Liver (tissue), 9 donors: Measurements from ENCODE around the gene HMOX2. TPM values are rescaled to one million over a fixed set of nuclear protein-coding genes. Genes with fewer than 3 reads are reported as not detected.

ENCODE experiments used
- DNase-seq: peaks from one replicate; pipeline ENCODE4 v3.0.0-alpha.2; 2017; ENCODE audit warnings: low spot score
- H3K27ac ChIP-seq, 2 donors: one replicate each; pipeline ENCODE4 v1.7.0; 2013; ENCODE audit warnings: inconsistent platforms in 2 of 2, low read length in 2 of 2, control low read depth in 1 of 2, low read depth in 1 of 2, mild to moderate bottlenecking in 1 of 2
- H3K27me3 ChIP-seq, 4 donors: one replicate each; pipeline versions ENCODE4 v1.6.1 to v1.7.0; 2013; ENCODE audit warnings: low read length in 3 of 4, inconsistent platforms in 1 of 4, mild to moderate bottlenecking in 1 of 4, moderate library complexity in 1 of 4; ENCODE audit not compliant: control insufficient read depth in 4 of 4, insufficient read depth in 4 of 4
- H3K36me3 ChIP-seq, 4 donors: one replicate each; pipeline versions ENCODE4 v1.6.1 to v1.7.0; 2013; ENCODE audit warnings: low read length in 3 of 4, mild to moderate bottlenecking in 3 of 4, low read depth in 1 of 4, moderate library complexity in 1 of 4; ENCODE audit not compliant: control insufficient read depth in 4 of 4, insufficient read depth in 3 of 4
- H3K4me1 ChIP-seq, 4 donors: one replicate each; pipeline versions ENCODE4 v1.6.1 to v1.7.0; 2013; ENCODE audit warnings: low read length in 3 of 4, mild to moderate bottlenecking in 3 of 4, moderate library complexity in 1 of 4; ENCODE audit not compliant: control insufficient read depth in 4 of 4, insufficient read depth in 4 of 4
- H3K4me3 ChIP-seq, 3 donors: one replicate each; pipeline versions ENCODE4 v1.6.1 to v1.7.0; 2013; ENCODE audit warnings: low read length in 3 of 3, control low read depth in 1 of 3, low read depth in 1 of 3, mild to moderate bottlenecking in 1 of 3
- H3K9ac ChIP-seq, 2 donors: one replicate each; pipeline ENCODE4 v1.7.0; 2013; ENCODE audit warnings: low read length in 2 of 2, mild to moderate bottlenecking in 2 of 2, moderate library complexity in 2 of 2, control low read depth in 1 of 2, low read depth in 1 of 2
- H3K9me3 ChIP-seq, 4 donors: one replicate each; pipeline versions ENCODE4 v1.6.1 to v1.7.0; 2013; ENCODE audit warnings: low read length in 3 of 4; ENCODE audit not compliant: control insufficient read depth in 4 of 4
- ATF3 ChIP-seq: IDR thresholded peaks from 2 replicates; pipeline ENCODE4 v1.6.1; 2016; ENCODE audit warnings: antibody characterized with exemption
- CTCF ChIP-seq: fragments of 150-350 bp; IDR thresholded peaks from 2 replicates; pipeline ENCODE4 v1.5.1; 2017; ENCODE audit warnings: improper control_type of control experiment, low read depth, low read length; ENCODE audit not compliant: missing input control
- EGR1 ChIP-seq, 2 donors: IDR thresholded peaks; 2 replicates each; pipeline ENCODE4 v1.6.1; 2016 to 2018; ENCODE audit warnings: antibody characterized with exemption in 2 of 2, low read depth in 2 of 2
- FOXA1 ChIP-seq: IDR thresholded peaks from 2 replicates; pipeline ENCODE4 v1.6.1; 2016; ENCODE audit warnings: antibody characterized with exemption
- FOXA2 ChIP-seq: IDR thresholded peaks from 2 replicates; pipeline ENCODE4 v1.6.1; 2016; ENCODE audit warnings: antibody characterized with exemption
- GABPA ChIP-seq, 2 donors: IDR thresholded peaks in 1 of 2; conservative IDR thresholded peaks in 1 of 2; 2 replicates each; pipeline ENCODE4 v1.6.1; 2016; ENCODE audit warnings: antibody characterized with exemption in 2 of 2, mild to moderate bottlenecking in 1 of 2, moderate library complexity in 1 of 2
- HNF4A ChIP-seq, 2 donors: conservative IDR thresholded peaks; 2 replicates each; pipeline ENCODE4 v1.6.1; 2016; ENCODE audit warnings: antibody characterized with exemption in 2 of 2, mild to moderate bottlenecking in 2 of 2
- HNF4G ChIP-seq: IDR thresholded peaks from 2 replicates; pipeline ENCODE4 v1.6.1; 2016; ENCODE audit warnings: antibody characterized with exemption
- JUND ChIP-seq, 2 donors: IDR thresholded peaks; 2 replicates each; pipeline ENCODE4 v1.6.1; 2016; ENCODE audit warnings: antibody characterized with exemption in 2 of 2
- MAX ChIP-seq: IDR thresholded peaks from 2 replicates; pipeline ENCODE4 v1.6.1; 2016; ENCODE audit warnings: antibody characterized with exemption
- NR2F2 ChIP-seq: IDR thresholded peaks from 2 replicates; pipeline ENCODE4 v1.6.1; 2016; ENCODE audit warnings: antibody characterized with exemption
- RAD21 ChIP-seq, 2 donors: IDR thresholded peaks; 2 replicates each; pipeline ENCODE4 v1.6.1; 2016; ENCODE audit warnings: antibody characterized with exemption in 2 of 2, mild to moderate bottlenecking in 2 of 2
- REST ChIP-seq: IDR thresholded peaks from 2 replicates; pipeline ENCODE4 v1.6.1; 2016; ENCODE audit warnings: antibody characterized with exemption, mild to moderate bottlenecking
- RXRA ChIP-seq, 2 donors: IDR thresholded peaks; 2 replicates each; pipeline ENCODE4 v1.6.1; 2017 to 2018; ENCODE audit warnings: antibody characterized with exemption in 2 of 2, mild to moderate bottlenecking in 1 of 2
- SP1 ChIP-seq: IDR thresholded peaks from 2 replicates; pipeline ENCODE4 v1.6.1; 2018; ENCODE audit warnings: antibody characterized with exemption, mild to moderate bottlenecking
- TAF1 ChIP-seq: conservative IDR thresholded peaks from 2 replicates; pipeline ENCODE4 v1.6.1; 2016; ENCODE audit warnings: antibody characterized with exemption, mild to moderate bottlenecking
- YY1 ChIP-seq: IDR thresholded peaks from 2 replicates; pipeline ENCODE4 v1.6.1; 2016; ENCODE audit warnings: antibody characterized with exemption, mild to moderate bottlenecking
- ZBTB33 ChIP-seq: IDR thresholded peaks from 2 replicates; pipeline ENCODE4 v1.6.1; 2016; ENCODE audit warnings: antibody characterized with exemption
- WGBS: extraction: QIAGEN DNeasy Blood & Tissue Kit; methylation state at CpG from one replicate; pipeline ENCODE4 v1.1.7; 2013; 5-methylcytosine and 5-hydroxymethylcytosine counted together
- polyA plus RNA-seq, 2 donors: library from polyadenylated mRNA; stranded (reverse) in 1 of 2; unstranded in 1 of 2; fragments of 200-250 nt in 1 of 2; fragments of >200 nt in 1 of 2; fragmentation: Nextera tagmentation in 1 of 2; extraction: Ambion mirVana in 1 of 2; gene quantifications; one replicate each; pipeline versions ENCODE4 v1.2.1 to v1.2.3, GENCODE V29; 2013 to 2015
- total RNA-seq, 2 donors: library from RNA; depleted of rRNA; stranded (reverse); fragments of >200 nt; gene quantifications; one replicate each; pipeline ENCODE4 v1.2.3, GENCODE V29; 2014
- donor health status: healthy.
- donor health status: healthy.
- donor health status: healthy.
- donor health status: healthy.
- donor health status: healthy.

The HMOX2 gene
- total and polyA plus RNA-seq, 4 donors, result 11.4 to 81.5 (median 61.5) TPM

GRCh38 chr16:4498546-4499195 is 22.5 kb downstream of the HMOX2 start:
- H3K27ac ChIP-seq, result no peak overlapping the region
- peaks cover 7 to 20% (median 8%) of the 10 kb centered on the region in 4 donors for H3K4me1 ChIP-seq

GRCh38 chr16:4499196-4499555 is 23.0 kb downstream of the HMOX2 start:
- H3K27me3 ChIP-seq, result no peaks in the 10 kb centered on the region
- no peak overlapping the region for H3K27ac ChIP-seq
- peaks cover 0 to 3% (median 1%) of the 10 kb centered on the region in 4 donors for H3K36me3 ChIP-seq
- H3K9me3 ChIP-seq, result no peaks in the 10 kb centered on the region
- WGBS, result 97% methylated on average over 4 of the region's 4 CpGs
- peaks cover 7 to 20% (median 8%) of the 10 kb centered on the region in 4 donors for H3K4me1 ChIP-seq
- no peak overlapping the region for H3K9ac ChIP-seq
- no peak overlapping the region for H3K4me3 ChIP-seq
- no peak for DNase-seq
- TF ChIP-seq RXRA (IDR thresholded peaks at IDR 0.05) (no peak), RAD21 (IDR thresholded peaks at IDR 0.05) (no peak), YY1 (no peak), SP1 (no peak), ZBTB33 (no peak), ATF3 (no peak), JUND (IDR thresholded peaks at IDR 0.05) (no peak), CTCF (no peak), TAF1 (no peak), NR2F2 (no peak), MAX (no peak)

More at GRCh38 chr16:4498546-4499195, 22.5 kb downstream of the HMOX2 start:
- Histone ChIP-seq H3K4me3 (no peak overlapping the region), H3K9ac (no peak overlapping the region), H3K27me3 (no peaks in the 10 kb centered on the region), H3K9me3 (no peaks in the 10 kb centered on the region), H3K36me3 (peaks cover 0 to 3% (median 1%) of the 10 kb centered on the region in 4 donors)
- DNase-seq, result no peak
- 82% methylated on average over 8 of the region's 8 CpGs for WGBS
- TF ChIP-seq HNF4A (conservative IDR thresholded peaks at IDR 0.05) (no peak), TAF1 (no peak), FOXA1 (no peak), REST (no peak), SP1 (no peak), EGR1 (IDR thresholded peaks at IDR 0.05; ENCODE audit: low read depth in 2 of 2) (no peak), FOXA2 (no peak), RXRA (IDR thresholded peaks at IDR 0.05) (no peak), GABPA (IDR thresholded peaks at IDR 0.05 in 1 of 2, conservative IDR thresholded peaks at IDR 0.05 in 1 of 2) (no peak), HNF4G (no peak), NR2F2 (no peak), ATF3 (no peak), JUND (IDR thresholded peaks at IDR 0.05) (no peak), YY1 (no peak), MAX (no peak)
